HUES64 (cell line): ENCODE data around the gene CXCL11.
"Not testable (repeated sequence)": the region's sequence is repeated elsewhere in the genome, so short reads cannot be mapped to it uniquely, and the experiment has no call there.

ENCODE experiments used
- H3K27ac ChIP-seq: 2 replicates; pipeline ENCODE4 v1.7.0; 2013; ENCODE audit warnings: low read depth, low read length, inconsistent platforms
- H3K27me3 ChIP-seq: 2 replicates; pipeline ENCODE4 v1.6.1; 2013; ENCODE audit warnings: mild to moderate bottlenecking, low read length; ENCODE audit not compliant: insufficient read depth
- H3K36me3 ChIP-seq: 2 replicates; pipeline ENCODE4 v1.6.1; 2013; ENCODE audit warnings: mild to moderate bottlenecking, low read length; ENCODE audit not compliant: insufficient read depth
- H3K4me1 ChIP-seq: 2 replicates; pipeline ENCODE4 v1.6.1; 2013; ENCODE audit warnings: mild to moderate bottlenecking, low read length, moderate library complexity; ENCODE audit not compliant: insufficient read depth
- H3K4me3 ChIP-seq: 2 replicates; pipeline ENCODE4 v1.5.1; 2013; ENCODE audit warnings: mild to moderate bottlenecking, low read length, moderate library complexity
- H3K9ac ChIP-seq: 2 replicates; pipeline ENCODE4 v1.6.1; 2013; ENCODE audit warnings: mild to moderate bottlenecking, low read depth, low read length
- H3K9me3 ChIP-seq: 2 replicates; pipeline ENCODE4 v1.6.1; 2013; ENCODE audit warnings: low read depth, low read length; ENCODE audit not compliant: insufficient read depth
- WGBS: fragments of 150-250, 120-280 bp; methylation state at CpG from one replicate; pipeline ENCODE4 v1.1.7; 2013; ENCODE audit warnings: missing lambda C conversion rate; 5-methylcytosine and 5-hydroxymethylcytosine counted together

The CXCL11 gene

GRCh38 chr4:76000279-76000678 lies 35.6 kb downstream of the CXCL11 start:
- no peaks in the 10 kb centered on the region for H3K36me3 ChIP-seq
- 94% methylated on average over 1 of the region's 1 CpG for WGBS
- no peaks in the 10 kb centered on the region for H3K4me1 ChIP-seq
- H3K27me3 ChIP-seq: no peaks in the 10 kb centered on the region
- no peak overlapping the region for H3K9ac ChIP-seq
- H3K9me3 ChIP-seq: no peaks in the 10 kb centered on the region
- H3K27ac ChIP-seq: no peak overlapping the region
- no peak overlapping the region for H3K4me3 ChIP-seq

- not testable (repeated sequence) for H3K36me3 ChIP-seq, H3K4me1 ChIP-seq, H3K27me3 ChIP-seq, H3K9me3 ChIP-seq, H3K9ac ChIP-seq, H3K4me3 ChIP-seq, H3K27ac ChIP-seq
- 91% methylated on average over 2 of the region's 2 CpGs for WGBS
These were observed 37.2 kb downstream of the CXCL11 start for GRCh38 chr4:75998525-75999147.

GRCh38 chr4:75997946-75998345 lies 37.9 kb downstream of the CXCL11 start:
- no peak overlapping the region for H3K4me3 ChIP-seq
- no peak overlapping the region for H3K9ac ChIP-seq
- H3K27ac ChIP-seq: no peak overlapping the region
- 91% methylated on average over 2 of the region's 2 CpGs for WGBS
- H3K27me3 ChIP-seq: no peaks in the 10 kb centered on the region
- no peaks in the 10 kb centered on the region for H3K4me1 ChIP-seq
- H3K36me3 ChIP-seq: no peaks in the 10 kb centered on the region
- H3K9me3 ChIP-seq: no peaks in the 10 kb centered on the region

GRCh38 chr4:75997081-75997480 lies 38.8 kb downstream of the CXCL11 start:
- WGBS: 94% methylated on average over 1 of the region's 1 CpG
- Histone ChIP-seq H3K36me3 (no peaks in the 10 kb centered on the region), H3K4me1 (no peaks in the 10 kb centered on the region), H3K4me3 (no peak overlapping the region), H3K27me3 (no peaks in the 10 kb centered on the region), H3K9me3 (no peaks in the 10 kb centered on the region), H3K27ac (no peak overlapping the region), H3K9ac (no peak overlapping the region)

GRCh38 chr4:75995727-75996126 lies 40.1 kb downstream of the CXCL11 start:
- no peaks in the 10 kb centered on the region for H3K4me1 ChIP-seq
- H3K27me3 ChIP-seq: no peaks in the 10 kb centered on the region
- H3K4me3 ChIP-seq: no peak overlapping the region
- no peaks in the 10 kb centered on the region for H3K9me3 ChIP-seq
- no peak overlapping the region for H3K27ac ChIP-seq
- WGBS: 30% methylated on average over 5 of the region's 5 CpGs
- H3K9ac ChIP-seq: no peak overlapping the region
- no peaks in the 10 kb centered on the region for H3K36me3 ChIP-seq

GRCh38 chr4:75992462-75992861 lies 43.4 kb downstream of the CXCL11 start:
- H3K4me3 ChIP-seq: no peak overlapping the region
- WGBS: 92% methylated on average over 1 of the region's 1 CpG

GRCh38 chr4:75989846-75990528 lies 45.9 kb downstream of the CXCL11 start:
- Histone ChIP-seq H3K4me1 (peaks cover 4% of the 10 kb centered on the region; the same call in 1 of the 2 replicates), H3K27ac (peak overlapping the region; percentile 68), H3K4me3 (peak overlapping the region; percentile 95), H3K9ac (peak overlapping the region; percentile 93), H3K27me3 (no peaks in the 10 kb centered on the region), H3K36me3 (0 out of 2 replicates have a peak, but pooled peaks cover 4% of the 10 kb centered on the region), H3K9me3 (no peaks in the 10 kb centered on the region)
- 4% methylated on average over 16 of the region's 20 CpGs for WGBS

More at GRCh38 chr4:75992462-75992861, 43.4 kb downstream of the CXCL11 start:
- no peaks in the 10 kb centered on the region for H3K9me3 ChIP-seq
- no peak overlapping the region for H3K27ac ChIP-seq
- H3K36me3 ChIP-seq: 0 out of 2 replicates have a peak, but pooled peaks cover 4% of the 10 kb centered on the region
- no peaks in the 10 kb centered on the region for H3K27me3 ChIP-seq
- peaks cover 4% of the 10 kb centered on the region; the same call in 1 of the 2 replicates for H3K4me1 ChIP-seq
- no peak overlapping the region for H3K9ac ChIP-seq

GRCh38 chr4:75985116-75985515 lies 50.8 kb downstream of the CXCL11 start:
- Histone ChIP-seq H3K9ac (no peak overlapping the region), H3K4me1 (peaks cover 4% of the 10 kb centered on the region; the same call in 1 of the 2 replicates), H3K9me3 (no peaks in the 10 kb centered on the region), H3K4me3 (no peak overlapping the region), H3K27me3 (no peaks in the 10 kb centered on the region), H3K27ac (no peak overlapping the region), H3K36me3 (peaks cover 30% of the 10 kb centered on the region)
- WGBS: 76% methylated on average over 3 of the region's 3 CpGs
